ENCODE data around the gene ZC3H10. TPM values are rescaled to one million over a fixed set of nuclear protein-coding genes. Genes with fewer than 3 reads are reported as not detected.

ZC3H10 gene
- total RNA-seq, 1 experiment from 2014 or later = 11.3 TPM

DNA sequence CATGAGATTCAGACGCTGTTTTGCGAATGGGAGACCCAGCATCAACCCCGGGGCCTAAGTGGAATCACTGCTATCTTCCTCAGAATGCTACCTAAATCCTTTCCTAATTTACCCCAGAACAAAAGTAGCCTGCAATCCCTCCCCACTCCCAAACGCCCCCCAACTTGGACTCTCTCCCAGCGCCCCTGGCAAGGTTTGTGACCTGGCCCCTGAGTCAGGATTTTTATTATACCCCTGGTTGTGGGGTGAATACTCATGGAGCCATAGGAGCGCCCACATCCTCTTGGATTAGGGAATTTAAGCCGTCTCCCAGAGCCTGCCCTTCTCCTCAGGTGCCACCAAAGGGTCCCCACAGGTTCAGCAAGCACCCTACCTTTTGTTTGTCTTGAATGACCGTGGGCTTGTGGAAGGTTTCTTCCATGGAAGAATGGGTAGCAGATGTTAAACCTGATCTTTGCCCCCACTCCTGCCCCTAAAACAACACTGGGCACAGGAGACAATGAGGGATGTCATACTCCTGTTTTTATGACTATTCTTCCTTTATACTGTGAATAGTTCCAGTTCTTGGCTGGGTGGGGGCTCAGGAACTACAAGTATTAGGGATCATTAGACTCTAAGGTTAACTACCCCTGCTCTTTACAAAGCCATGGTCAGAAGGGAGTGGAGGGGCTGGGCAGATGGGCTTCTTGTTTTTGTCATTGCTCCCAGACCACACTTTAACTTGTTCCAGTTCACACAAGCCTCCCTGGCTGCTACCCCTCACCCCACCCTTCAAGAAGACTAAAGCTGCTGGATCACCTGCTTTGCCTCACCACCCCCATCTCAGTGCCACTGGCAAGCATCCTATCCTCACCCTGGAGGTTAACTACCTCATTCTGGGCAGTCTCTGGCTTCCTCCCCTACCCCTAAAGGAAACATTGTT is 35.0 kb downstream of the ZC3H10 start (continued):
- no peak; the same call in 1 of the 2 replicates for TF ChIP-seq MYBL2 (CRISPR knock-in tag; IDR thresholded peaks at IDR 0.05)
- no peak for TF ChIP-seq HMGA2 (CRISPR knock-in tag; IDR thresholded peaks at IDR 0.05)
- TF ChIP-seq, protein P1, sequence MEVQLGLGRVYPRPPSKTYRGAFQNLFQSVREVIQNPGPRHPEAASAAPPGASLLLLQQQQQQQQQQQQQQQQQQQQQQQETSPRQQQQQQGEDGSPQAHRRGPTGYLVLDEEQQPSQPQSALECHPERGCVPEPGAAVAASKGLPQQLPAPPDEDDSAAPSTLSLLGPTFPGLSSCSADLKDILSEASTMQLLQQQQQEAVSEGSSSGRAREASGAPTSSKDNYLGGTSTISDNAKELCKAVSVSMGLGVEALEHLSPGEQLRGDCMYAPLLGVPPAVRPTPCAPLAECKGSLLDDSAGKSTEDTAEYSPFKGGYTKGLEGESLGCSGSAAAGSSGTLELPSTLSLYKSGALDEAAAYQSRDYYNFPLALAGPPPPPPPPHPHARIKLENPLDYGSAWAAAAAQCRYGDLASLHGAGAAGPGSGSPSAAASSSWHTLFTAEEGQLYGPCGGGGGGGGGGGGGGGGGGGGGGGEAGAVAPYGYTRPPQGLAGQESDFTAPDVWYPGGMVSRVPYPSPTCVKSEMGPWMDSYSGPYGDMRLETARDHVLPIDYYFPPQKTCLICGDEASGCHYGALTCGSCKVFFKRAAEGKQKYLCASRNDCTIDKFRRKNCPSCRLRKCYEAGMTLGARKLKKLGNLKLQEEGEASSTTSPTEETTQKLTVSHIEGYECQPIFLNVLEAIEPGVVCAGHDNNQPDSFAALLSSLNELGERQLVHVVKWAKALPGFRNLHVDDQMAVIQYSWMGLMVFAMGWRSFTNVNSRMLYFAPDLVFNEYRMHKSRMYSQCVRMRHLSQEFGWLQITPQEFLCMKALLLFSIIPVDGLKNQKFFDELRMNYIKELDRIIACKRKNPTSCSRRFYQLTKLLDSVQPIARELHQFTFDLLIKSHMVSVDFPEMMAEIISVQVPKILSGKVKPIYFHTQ (CRISPR knock-in tag; IDR thresholded peaks at IDR 0.05) = no peak

GRCh38 chr12:56153678-56154065 is 35.6 kb downstream of the ZC3H10 start:
- H3K9me3 Mint-ChIP-seq = no peaks in the 10 kb centered on the region
- TF ChIP-seq, protein P2, sequence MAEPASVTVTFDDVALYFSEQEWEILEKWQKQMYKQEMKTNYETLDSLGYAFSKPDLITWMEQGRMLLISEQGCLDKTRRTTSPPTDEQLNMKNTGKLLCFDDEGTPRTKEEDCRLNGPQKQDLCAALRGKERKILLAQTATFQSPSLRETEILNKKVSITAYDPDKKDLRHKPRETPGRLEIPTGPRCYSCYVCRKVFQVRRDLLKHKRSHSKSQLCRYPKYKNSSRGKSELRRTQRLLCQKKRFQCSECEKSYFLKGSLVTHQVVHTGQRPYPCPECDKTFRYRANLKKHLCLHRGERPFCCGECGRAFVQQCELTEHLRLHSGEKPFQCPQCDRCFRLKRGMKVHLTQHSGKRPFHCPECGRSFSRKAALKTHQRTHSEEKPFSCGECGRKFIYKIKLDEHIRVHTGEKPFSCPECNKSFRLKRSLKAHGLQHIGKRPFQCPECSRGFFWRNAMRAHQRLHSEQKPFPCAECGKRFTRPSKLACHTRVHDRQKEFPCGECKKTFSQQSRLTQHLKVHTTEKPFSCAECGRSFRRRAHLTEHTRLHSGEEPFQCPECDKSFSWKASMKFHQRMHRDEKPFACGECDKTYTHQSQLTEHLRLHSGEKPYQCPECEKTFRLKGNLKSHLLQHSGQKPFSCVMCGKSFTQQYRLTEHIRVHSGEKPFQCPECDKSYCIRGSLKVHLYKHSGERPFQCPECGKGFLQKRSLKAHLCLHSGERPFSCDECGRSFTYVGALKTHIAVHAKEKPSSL (CRISPR knock-in tag; conservative IDR thresholded peaks at IDR 0.05) = no peak
- no peak for TF ChIP-seq ZNF317 (CRISPR knock-in tag; IDR thresholded peaks at IDR 0.05; ENCODE audit: borderline replicate concordance, low read depth)
- ATAC-seq (no peak), DNase-seq (ENCODE audit: low spot score) (no peak)
- H3K4me3 Mint-ChIP-seq = peak overlapping the region; percentile 93
- ChIA-PET CTCF (interaction anchor here (0.5 to 1.3 kb wide), 4 partner anchors 18 to 36 kb away, joined by 3 read pairs; partner anchors contain the start of genes ESYT1 and SMARCC2), POLR2A (interaction anchor here (0.5 kb wide), 1 partner anchor 69 kb away, joined by 3 read pairs; no protein-coding TSS in a partner anchor)
- H3K4me1 Mint-ChIP-seq = peaks cover 20% of the 10 kb centered on the region
- H3K27me3 Mint-ChIP-seq (ENCODE audit: low read depth) = no peaks in the 10 kb centered on the region
- H3K27ac Mint-ChIP-seq = no peak overlapping the region
- peaks cover 17% of the 10 kb centered on the region for H3K36me3 Mint-ChIP-seq

GRCh38 chr12:56154246-56154771 is 36.2 kb downstream of the ZC3H10 start:
- peaks cover 25% of the 10 kb centered on the region for H3K4me1 Mint-ChIP-seq
- H3K4me3 Mint-ChIP-seq = no peak overlapping the region
- H3K36me3 Mint-ChIP-seq = peaks cover 23% of the 10 kb centered on the region
- H3K27me3 Mint-ChIP-seq (ENCODE audit: low read depth) = no peaks in the 10 kb centered on the region
- CTCF ChIA-PET = interaction anchor here (0.5 to 1.3 kb wide), 4 partner anchors 18 to 35 kb away, joined by 3 read pairs; partner anchors contain the start of genes ESYT1 and SMARCC2
- ATAC-seq (no peak), DNase-seq (ENCODE audit: low spot score) (no peak)
- no peaks in the 10 kb centered on the region for H3K9me3 Mint-ChIP-seq
- no peak for TF ChIP-seq TEAD4 (CRISPR knock-in tag; IDR thresholded peaks at IDR 0.05)
- TF ChIP-seq PREB (CRISPR knock-in tag; IDR thresholded peaks at IDR 0.05; ENCODE audit: borderline replicate concordance) = no peak
- no peak for TF ChIP-seq HMGA2 (CRISPR knock-in tag; IDR thresholded peaks at IDR 0.05)
- TF ChIP-seq GABPB1 (CRISPR knock-in tag; IDR thresholded peaks at IDR 0.05) = no peak
- TF ChIP-seq JUN (CRISPR knock-in tag; IDR thresholded peaks at IDR 0.05) = no peak
- no peak for TF ChIP-seq GRHL2 (CRISPR knock-in tag; IDR thresholded peaks at IDR 0.05; ENCODE audit: insufficient replicate concordance, severe bottlenecking)
- TF ChIP-seq, protein P3, sequence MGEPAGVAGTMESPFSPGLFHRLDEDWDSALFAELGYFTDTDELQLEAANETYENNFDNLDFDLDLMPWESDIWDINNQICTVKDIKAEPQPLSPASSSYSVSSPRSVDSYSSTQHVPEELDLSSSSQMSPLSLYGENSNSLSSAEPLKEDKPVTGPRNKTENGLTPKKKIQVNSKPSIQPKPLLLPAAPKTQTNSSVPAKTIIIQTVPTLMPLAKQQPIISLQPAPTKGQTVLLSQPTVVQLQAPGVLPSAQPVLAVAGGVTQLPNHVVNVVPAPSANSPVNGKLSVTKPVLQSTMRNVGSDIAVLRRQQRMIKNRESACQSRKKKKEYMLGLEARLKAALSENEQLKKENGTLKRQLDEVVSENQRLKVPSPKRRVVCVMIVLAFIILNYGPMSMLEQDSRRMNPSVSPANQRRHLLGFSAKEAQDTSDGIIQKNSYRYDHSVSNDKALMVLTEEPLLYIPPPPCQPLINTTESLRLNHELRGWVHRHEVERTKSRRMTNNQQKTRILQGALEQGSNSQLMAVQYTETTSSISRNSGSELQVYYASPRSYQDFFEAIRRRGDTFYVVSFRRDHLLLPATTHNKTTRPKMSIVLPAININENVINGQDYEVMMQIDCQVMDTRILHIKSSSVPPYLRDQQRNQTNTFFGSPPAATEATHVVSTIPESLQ (CRISPR knock-in tag; IDR thresholded peaks at IDR 0.05) = no peak
- TF ChIP-seq CREM (CRISPR knock-in tag; IDR thresholded peaks at IDR 0.05) = no peak
- no peak for TF ChIP-seq ZBTB21 (CRISPR knock-in tag; IDR thresholded peaks at IDR 0.05; ENCODE audit: borderline replicate concordance)
- TF ChIP-seq TP53 (CRISPR knock-in tag; IDR thresholded peaks at IDR 0.05) = no peak
- TF ChIP-seq, protein P4, sequence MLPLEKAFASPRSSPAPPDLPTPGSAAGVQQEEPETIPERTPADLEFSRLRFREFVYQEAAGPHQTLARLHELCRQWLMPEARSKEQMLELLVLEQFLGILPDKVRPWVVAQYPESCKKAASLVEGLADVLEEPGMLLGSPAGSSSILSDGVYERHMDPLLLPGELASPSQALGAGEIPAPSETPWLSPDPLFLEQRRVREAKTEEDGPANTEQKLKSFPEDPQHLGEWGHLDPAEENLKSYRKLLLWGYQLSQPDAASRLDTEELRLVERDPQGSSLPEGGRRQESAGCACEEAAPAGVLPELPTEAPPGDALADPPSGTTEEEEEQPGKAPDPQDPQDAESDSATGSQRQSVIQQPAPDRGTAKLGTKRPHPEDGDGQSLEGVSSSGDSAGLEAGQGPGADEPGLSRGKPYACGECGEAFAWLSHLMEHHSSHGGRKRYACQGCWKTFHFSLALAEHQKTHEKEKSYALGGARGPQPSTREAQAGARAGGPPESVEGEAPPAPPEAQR (CRISPR knock-in tag; IDR thresholded peaks at IDR 0.05) = no peak
- no peak for TF ChIP-seq GTF2I (CRISPR knock-in tag; conservative IDR thresholded peaks at IDR 0.05)
- no peak overlapping the region for H3K27ac Mint-ChIP-seq
- POLR2A ChIA-PET = no interaction called here

Measured in WTC11 (cell line).